OCI-LY1 (cell line): Measurements from ENCODE around the gene ZBED2.

Source experiments
- H2AFZ ChIP-seq: fragments of 200-600 bp; sonication (generic), shearing (Covaris generic); 2 replicates; pipeline ENCODE4 v1.6.0; 2014; ENCODE audit warnings: antibody characterized with exemption, mild to moderate bottlenecking, low read length
- H3F3A ChIP-seq: fragments of 200-600 bp; sonication (generic), shearing (Covaris generic); 2 replicates; pipeline ENCODE4 v1.6.0; 2014; ENCODE audit warnings: mild to moderate bottlenecking, antibody characterized with exemption, low read length, moderate library complexity; ENCODE audit not compliant: insufficient read depth
- H3K27ac ChIP-seq: fragments of 200-600 bp; sonication (generic); 2 replicates; pipeline ENCODE4 v1.5.1; 2014; ENCODE audit warnings: low read length, mixed run types, mild to moderate bottlenecking, low read depth; ENCODE audit not compliant: poor library complexity, severe bottlenecking
- H3K27me3 ChIP-seq: fragments of 200-600 bp; sonication (generic); 2 replicates; pipeline ENCODE4 v1.6.0; 2014; ENCODE audit warnings: antibody characterized with exemption, mild to moderate bottlenecking, low read length, moderate library complexity; ENCODE audit not compliant: insufficient read depth
- H3K36me3 ChIP-seq: fragments of 200-600 bp; sonication (generic); 2 replicates; pipeline ENCODE4 v1.6.1; 2014; ENCODE audit warnings: mild to moderate bottlenecking, antibody characterized with exemption, low read length, moderate library complexity, mixed read lengths; ENCODE audit not compliant: insufficient read depth
- H3K4me1 ChIP-seq: fragments of 200-600 bp; sonication (generic); 2 replicates; pipeline ENCODE4 v1.5.1; 2014; ENCODE audit warnings: mild to moderate bottlenecking, low read length, moderate library complexity; ENCODE audit not compliant: insufficient read depth, severe bottlenecking
- H3K4me2 ChIP-seq: fragments of 200-600 bp; sonication (generic), shearing (Covaris generic); 2 replicates; pipeline ENCODE4 v1.6.1; 2014; ENCODE audit warnings: low read length
- H3K4me3 ChIP-seq: fragments of 200-600 bp; sonication (generic); 2 replicates; pipeline ENCODE4 v1.5.1; 2014; ENCODE audit warnings: low read length, low read depth, mild to moderate bottlenecking, mixed read lengths; ENCODE audit not compliant: poor library complexity, severe bottlenecking
- H3K79me2 ChIP-seq: fragments of 200-600 bp; shearing (Covaris generic); 2 replicates; pipeline ENCODE4 v1.6.1; 2016; ENCODE audit warnings: mixed run types, low read length, mixed read lengths; ENCODE audit not compliant: insufficient read depth
- H3K9ac ChIP-seq: fragments of 200-600 bp; sonication (generic), shearing (Covaris generic); 2 replicates; pipeline ENCODE4 v1.6.1; 2014; ENCODE audit warnings: mild to moderate bottlenecking, low read length, mixed read lengths
- H3K9me2 ChIP-seq: fragments of 200-600 bp; sonication (generic), shearing (Covaris generic); 2 replicates; pipeline ENCODE4 v1.6.1; 2014; ENCODE audit warnings: low read depth, mild to moderate bottlenecking, low read length, mixed read lengths
- H3K9me3 ChIP-seq: fragments of 200-600 bp; shearing (Covaris generic); 2 replicates; pipeline ENCODE4 v1.6.1; 2014; ENCODE audit warnings: low read length, mixed read lengths
- H4K20me1 ChIP-seq: fragments of 200-600 bp; sonication (generic), shearing (Covaris generic); 2 replicates; pipeline ENCODE4 v1.6.0; 2016; ENCODE audit warnings: mild to moderate bottlenecking, low read length; ENCODE audit not compliant: insufficient read depth
- EZH2 ChIP-seq: fragments of 200-600 bp; sonication (generic), shearing (Covaris generic); IDR thresholded peaks from 2 replicates; pipeline ENCODE4 v1.8.0; 2017; ENCODE audit warnings: borderline replicate concordance, mixed run types, mild to moderate bottlenecking, antibody characterized with exemption, low read length, moderate library complexity, mixed read lengths
- TF ChIP-seq, protein P1 (sequence below): fragments of 200-600 bp; sonication (generic), shearing (Covaris generic); IDR thresholded peaks from 2 replicates; pipeline ENCODE4 v1.5.1; 2017; ENCODE audit warnings: mild to moderate bottlenecking, antibody characterized with exemption, low read length, moderate library complexity, mixed read lengths

The ZBED2 gene

DNA sequence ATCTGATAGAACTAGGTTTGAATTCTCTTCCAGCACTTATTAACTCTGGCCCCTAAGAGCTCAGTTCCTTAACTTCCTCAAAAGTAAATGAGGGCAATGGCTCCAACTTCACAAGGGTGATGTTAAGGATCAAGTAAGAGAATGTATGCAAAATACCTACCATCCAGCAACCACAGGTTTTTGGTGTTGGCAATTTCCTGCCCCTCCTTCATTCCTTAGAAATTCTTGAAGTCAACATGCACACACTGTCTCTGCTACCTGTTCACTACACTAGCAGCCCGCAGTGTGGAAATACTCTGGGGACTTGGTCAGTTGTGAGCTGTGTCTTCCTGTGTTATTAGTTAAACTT lies 5.0 kb downstream of the ZBED2 start:
- H3K4me2 ChIP-seq: no peak overlapping the region

DNA sequence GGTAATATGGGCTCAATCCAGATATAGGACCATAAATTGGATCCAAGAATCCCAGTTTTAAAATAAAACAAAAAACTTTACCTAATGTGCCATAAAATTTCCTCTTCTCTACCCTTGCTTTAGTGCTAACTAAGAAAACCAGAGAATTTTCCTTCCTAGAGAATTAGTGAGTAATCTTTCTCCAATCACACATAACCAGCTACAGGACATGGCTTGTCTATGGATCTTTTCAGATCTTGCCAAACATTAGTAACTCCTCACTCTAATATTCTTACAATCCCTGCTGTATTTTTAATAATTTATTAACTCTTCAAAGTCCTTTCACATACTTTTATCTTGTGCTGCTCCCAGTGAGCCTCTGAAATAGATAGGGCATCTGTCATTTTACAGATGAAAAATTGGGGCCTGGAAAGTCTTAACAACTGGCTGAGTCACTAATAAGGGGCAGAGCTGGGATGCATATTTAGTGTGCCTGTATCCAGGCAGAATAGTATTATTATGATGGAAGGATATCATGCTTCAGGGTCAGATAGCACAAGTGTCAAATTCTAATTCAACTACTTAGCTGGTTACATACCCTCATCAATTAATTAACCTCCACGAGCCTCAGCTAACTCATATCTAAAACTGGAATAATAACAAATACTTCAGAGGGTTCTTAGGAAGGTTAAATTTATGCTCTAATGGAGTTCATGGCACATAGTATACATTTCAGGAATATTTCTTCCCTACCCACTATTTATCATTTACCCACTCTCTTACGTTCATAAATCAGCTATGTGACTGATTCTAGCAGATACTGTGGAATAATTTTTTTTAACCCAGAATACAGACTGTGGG lies 5.6 kb downstream of the ZBED2 start:
- Histone ChIP-seq H3K4me2 (no peak overlapping the region), H3F3A (no peaks in the 10 kb centered on the region), H3K9me2 (no peaks in the 10 kb centered on the region), H3K36me3 (no peaks in the 10 kb centered on the region), H2AFZ (no peak overlapping the region), H3K9me3 (no peaks in the 10 kb centered on the region), H3K4me1 (peaks cover 39% of the 10 kb centered on the region), H3K9ac (no peak overlapping the region), H3K4me3 (no peak overlapping the region), H3K79me2 (no peaks in the 10 kb centered on the region), H4K20me1 (no peaks in the 10 kb centered on the region), H3K27ac (no peak overlapping the region), H3K27me3 (no peaks in the 10 kb centered on the region)
- TF ChIP-seq, protein P1, sequence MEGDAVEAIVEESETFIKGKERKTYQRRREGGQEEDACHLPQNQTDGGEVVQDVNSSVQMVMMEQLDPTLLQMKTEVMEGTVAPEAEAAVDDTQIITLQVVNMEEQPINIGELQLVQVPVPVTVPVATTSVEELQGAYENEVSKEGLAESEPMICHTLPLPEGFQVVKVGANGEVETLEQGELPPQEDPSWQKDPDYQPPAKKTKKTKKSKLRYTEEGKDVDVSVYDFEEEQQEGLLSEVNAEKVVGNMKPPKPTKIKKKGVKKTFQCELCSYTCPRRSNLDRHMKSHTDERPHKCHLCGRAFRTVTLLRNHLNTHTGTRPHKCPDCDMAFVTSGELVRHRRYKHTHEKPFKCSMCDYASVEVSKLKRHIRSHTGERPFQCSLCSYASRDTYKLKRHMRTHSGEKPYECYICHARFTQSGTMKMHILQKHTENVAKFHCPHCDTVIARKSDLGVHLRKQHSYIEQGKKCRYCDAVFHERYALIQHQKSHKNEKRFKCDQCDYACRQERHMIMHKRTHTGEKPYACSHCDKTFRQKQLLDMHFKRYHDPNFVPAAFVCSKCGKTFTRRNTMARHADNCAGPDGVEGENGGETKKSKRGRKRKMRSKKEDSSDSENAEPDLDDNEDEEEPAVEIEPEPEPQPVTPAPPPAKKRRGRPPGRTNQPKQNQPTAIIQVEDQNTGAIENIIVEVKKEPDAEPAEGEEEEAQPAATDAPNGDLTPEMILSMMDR: no peak
- no peak for TF ChIP-seq EZH2

More for the DNA sequence above, 5.0 kb downstream of the ZBED2 start:
- Histone ChIP-seq H4K20me1 (no peaks in the 10 kb centered on the region), H3K9ac (no peak overlapping the region), H3K4me3 (no peak overlapping the region), H3K9me2 (no peaks in the 10 kb centered on the region), H3K79me2 (no peaks in the 10 kb centered on the region), H3K9me3 (no peaks in the 10 kb centered on the region), H3K27ac (no peak overlapping the region), H3K4me1 (peaks cover 45% of the 10 kb centered on the region), H2AFZ (no peak overlapping the region), H3K27me3 (no peaks in the 10 kb centered on the region), H3F3A (no peaks in the 10 kb centered on the region), H3K36me3 (no peaks in the 10 kb centered on the region)
- TF ChIP-seq EZH2: no peak

DNA sequence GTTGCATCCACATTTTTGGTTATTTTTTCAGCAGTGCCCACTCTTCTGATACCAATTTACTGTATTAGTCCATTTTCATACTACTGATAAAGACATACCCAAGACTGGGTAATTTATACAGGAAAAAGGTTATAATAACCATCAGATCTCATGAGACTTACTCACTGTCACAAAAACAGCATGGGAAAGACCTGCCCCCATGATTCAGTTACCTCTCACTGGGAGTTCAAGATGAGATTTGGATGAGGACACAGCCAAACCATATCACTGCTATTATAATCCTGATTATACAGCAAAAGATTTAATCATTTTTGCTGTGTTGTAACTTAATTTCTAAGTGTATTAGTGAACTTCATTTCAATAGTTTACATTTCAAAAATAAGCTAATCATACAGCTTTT lies 6.6 kb downstream of the ZBED2 start:
- TF ChIP-seq EZH2: no peak
- TF ChIP-seq, protein P1: no peak
- Histone ChIP-seq H3K9me3 (no peaks in the 10 kb centered on the region), H4K20me1 (no peaks in the 10 kb centered on the region), H3K9ac (no peak overlapping the region), H3K36me3 (no peaks in the 10 kb centered on the region), H3K9me2 (no peaks in the 10 kb centered on the region), H3F3A (no peaks in the 10 kb centered on the region), H3K4me1 (peaks cover 29% of the 10 kb centered on the region), H3K27ac (no peak overlapping the region), H3K4me3 (no peak overlapping the region), H3K79me2 (no peaks in the 10 kb centered on the region), H3K4me2 (no peak overlapping the region), H3K27me3 (no peaks in the 10 kb centered on the region), H2AFZ (no peak overlapping the region)

GRCh38 chr3:111585217-111585616 lies 9.9 kb downstream of the ZBED2 start:
- H3K79me2 ChIP-seq: no peaks in the 10 kb centered on the region
- no peaks in the 10 kb centered on the region for H3F3A ChIP-seq
- peaks cover 5% of the 10 kb centered on the region for H3K4me1 ChIP-seq
- H3K27me3 ChIP-seq: no peaks in the 10 kb centered on the region
- H3K36me3 ChIP-seq: no peaks in the 10 kb centered on the region
- TF ChIP-seq, protein P1: no peak
- TF ChIP-seq EZH2: no peak
- H4K20me1 ChIP-seq: no peaks in the 10 kb centered on the region
- H3K9me3 ChIP-seq: no peaks in the 10 kb centered on the region
- H3K4me2 ChIP-seq: no peak overlapping the region
- no peaks in the 10 kb centered on the region for H3K9me2 ChIP-seq
- no peak overlapping the region for H3K27ac ChIP-seq
- H3K4me3 ChIP-seq: no peak overlapping the region
- no peak overlapping the region for H3K9ac ChIP-seq
- no peak overlapping the region for H2AFZ ChIP-seq
